CD4-positive, alpha-beta T cell treated with Interleukin-1 beta for 1 hour (primary cell): ENCODE measurements around the gene PPM1M.

Experiments
- DNase-seq, 2 donors: peaks; one replicate each; pipeline ENCODE4 v3.0.0-alpha.2; 2020 to 2022

The PPM1M gene

DNA sequence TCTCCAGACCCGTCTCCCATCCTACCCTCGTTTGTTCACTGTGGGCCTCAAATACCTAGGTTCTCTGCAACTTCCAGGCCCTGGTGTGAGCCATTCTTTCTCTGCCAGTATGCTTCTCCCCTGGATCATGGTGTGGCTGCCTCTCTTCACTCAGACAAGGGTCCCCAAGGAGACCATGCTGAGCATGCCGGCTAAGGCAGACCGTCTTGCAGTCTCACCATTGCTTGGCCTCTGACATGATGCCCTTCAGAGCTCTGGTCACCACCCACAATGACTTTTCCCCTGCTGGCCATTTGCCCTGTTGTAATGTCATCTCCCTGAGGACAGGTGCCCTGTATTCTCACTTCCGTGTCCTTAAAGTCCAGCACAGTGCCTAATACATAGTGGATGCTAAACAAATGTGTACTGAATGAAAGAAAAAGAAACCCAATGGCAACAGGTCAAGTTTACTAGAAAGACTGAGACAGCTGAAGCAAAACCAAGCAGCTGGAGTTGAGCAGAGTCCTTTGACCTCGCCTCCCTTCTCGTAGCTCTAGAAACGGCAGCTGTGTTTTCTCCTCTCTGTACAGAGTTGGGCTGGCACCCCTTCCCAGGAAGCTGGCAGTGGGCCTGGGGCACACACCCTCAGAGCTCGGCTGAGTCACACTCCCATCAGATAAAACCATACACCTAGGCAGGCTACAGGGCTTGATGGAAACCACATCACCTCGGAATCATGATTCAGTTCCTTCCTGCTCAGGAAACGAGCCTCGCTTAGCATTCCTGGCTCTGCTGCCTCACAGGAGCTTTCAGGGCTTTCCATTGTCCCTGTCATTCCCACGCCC lies 28.8 kb upstream of the PPM1M start:
- peak in 1 of 2 donors; percentile 37 for DNase-seq

DNA sequence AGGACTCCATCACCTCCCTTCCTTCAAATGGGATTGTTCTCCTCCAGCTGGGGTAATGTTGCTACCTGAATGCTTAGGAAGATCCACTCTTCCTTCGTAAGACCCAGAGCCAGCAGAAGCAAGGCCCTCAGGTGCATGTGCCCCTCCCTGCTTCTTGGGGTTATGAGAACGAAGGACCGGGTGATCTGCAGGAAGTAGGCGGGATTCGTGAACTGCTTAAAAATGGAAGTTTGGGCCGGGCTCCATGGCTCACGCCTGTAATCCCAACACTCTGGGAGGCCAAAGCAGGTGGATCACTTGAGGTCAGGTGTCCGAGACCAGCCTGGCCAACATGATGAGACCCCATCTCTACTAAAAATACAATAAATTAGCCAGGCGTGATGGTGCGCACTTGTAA lies 28.2 kb upstream of the PPM1M start:
- DNase-seq: no peak

DNA sequence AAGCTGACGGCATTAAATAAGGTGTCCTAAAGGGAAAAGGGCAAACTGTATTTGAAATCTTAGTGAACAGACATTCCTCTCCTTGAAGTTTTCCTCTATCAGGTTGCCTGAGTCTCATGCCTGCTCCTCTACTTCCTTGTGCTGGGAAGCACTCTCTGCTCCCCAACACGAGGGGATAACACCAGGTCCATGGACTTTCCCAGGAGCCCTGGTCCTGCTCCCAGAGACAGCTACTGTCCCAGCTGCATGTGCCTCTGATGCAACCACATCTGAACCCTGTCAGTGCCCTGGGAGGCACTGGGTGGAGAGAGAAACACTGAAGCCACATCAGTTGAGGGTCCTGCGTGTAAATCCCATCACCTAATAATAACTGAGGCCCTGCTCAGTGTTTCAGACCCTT lies 27.5 kb upstream of the PPM1M start:
- DNase-seq: no peak

DNA sequence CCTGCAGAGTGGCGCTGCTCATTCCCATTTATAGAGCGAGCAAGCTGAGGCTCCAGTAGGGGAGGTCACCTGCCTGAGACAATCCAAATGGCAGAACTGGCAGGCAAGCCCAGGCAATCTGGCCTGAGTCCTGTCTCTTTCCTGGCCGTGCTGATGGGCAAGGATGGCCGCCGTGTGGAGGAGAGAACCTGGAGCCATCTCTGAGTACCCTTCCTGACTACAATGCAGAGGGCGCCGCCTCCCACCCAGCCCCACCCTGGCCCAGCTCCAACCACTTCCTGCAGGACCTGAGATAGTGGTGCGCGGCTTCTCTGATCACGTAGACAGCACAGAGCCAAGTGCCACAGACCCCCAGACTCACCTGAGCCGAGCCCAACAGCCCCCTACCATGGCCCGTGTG lies 27.1 kb upstream of the PPM1M start:
- peak in 1 of 2 donors; percentile 33 for DNase-seq

DNA sequence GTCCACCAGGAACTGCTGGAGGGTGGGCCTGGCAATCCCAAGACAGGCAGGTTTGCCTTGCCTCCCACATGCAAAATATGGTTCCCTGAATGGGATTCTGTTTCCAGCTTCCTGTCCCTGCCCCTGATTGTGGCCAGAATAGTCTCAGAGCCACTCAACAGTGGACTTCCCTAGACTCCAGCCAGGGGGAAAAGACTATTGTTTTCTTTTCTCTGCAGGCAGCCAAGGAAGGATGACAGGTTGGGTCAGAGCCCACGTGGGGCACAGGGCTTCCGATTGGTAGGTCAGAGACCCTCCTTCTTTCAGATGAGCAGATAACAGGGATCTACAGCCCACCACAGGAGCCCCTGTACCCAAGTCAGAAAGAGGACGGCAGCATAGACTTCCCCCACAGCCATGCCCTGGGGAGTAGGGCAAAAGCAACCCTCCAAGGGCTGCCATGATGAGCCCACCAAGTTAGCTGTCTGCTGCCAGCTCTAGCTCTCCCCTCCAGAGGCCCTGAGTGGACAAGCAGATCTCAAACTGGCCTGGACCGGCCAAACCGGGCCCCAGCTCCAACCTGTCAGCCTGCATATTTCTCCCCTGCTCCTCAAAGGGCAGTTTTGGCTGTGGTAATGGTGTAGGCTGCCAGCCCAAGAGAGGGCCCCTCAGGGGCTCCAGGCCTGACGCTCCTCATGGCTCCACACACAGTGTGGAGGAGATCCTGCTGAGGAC lies 26.5 kb upstream of the PPM1M start:
- DNase-seq: no peak

DNA sequence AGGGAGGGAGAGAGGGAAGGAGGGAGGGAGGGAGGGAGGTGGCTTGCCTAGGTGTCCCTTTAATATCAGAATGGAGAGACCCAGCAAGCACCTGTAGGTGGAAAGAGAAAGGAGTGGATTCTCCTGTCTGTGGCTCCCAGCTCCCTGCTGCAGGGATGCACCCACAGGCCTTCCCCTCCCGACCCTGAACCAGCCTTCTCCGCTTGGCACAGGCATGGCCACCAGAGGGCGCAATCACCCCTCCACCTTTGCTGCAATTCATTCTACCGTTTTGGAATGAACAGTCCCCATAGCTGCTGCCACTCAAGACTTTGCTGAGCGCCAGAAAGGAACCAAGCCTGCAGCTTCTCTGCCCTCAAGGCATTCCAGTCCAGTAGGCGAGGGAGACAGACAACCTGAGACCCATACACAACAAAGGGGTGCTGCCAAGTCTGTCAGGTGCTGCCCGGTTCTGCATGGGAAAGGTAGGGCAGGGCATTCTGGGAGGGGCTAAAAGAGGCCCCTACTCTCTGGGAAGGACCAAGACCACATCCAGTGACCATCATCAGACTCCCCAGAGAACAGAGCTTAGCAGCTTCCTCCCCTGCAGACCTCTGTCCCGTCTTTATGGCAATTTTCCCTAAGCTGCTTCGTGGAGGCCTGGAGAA lies 25.1 kb upstream of the PPM1M start:
- peak; percentile 81 to 87 for DNase-seq

DNA sequence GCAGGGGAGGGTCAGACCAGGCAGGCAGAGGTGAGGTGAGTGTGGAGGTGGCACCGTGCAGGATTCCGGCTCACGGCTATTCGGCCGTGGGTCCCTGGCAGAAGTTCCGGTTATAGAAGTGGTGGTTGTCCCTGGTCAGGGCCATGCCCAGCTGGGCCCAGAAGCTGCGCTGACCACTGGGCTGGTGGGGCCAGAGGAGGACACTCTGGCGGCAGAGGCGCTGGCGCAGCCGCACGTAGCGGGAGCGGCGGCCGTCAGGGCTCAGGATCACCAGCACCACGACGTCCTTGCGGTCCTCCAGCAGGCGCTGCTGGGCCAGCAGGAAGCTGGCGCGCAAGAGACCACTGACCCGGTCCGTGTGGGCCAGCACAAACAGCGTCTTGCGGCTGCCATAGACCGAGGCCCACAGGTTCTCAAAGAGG lies 24.4 kb upstream of the PPM1M start:
- DNase-seq: no peak

DNA sequence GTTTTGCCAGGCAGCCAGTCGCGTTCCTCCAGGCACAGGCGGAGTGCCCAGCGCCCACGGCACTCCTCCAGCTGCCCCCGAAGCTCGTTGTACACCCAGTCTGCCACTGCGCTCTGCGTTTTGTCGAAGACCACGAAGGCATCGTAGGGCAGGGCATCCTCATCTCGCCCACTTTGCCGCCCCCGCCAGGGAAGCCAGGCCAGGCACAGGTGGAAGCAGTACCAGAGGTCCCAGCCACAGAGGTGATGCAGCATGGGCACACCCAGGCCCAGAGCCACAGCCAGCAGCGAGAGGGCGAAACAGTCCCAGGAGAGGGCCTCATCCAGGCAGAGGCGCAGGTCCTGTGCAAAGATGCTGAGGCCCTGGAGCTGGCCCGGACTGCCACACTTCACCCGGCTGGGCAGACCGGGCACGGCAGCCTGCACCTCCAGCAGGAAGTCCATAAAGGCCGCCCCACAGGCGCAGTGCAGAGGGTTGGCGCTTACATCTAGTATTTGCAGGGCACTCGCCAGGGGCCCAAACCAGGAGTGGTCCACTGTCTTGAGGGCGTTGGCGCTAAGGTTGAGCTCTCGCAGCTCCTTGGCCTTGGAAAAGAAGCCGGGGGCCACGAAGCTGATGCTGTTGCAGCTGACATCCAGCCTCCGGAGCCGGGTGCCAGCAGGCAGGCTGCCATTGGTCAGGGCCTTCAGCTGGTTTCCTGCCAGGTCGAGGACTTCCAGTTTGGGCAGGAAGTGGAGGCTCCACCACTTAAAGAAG lies 23.8 kb upstream of the PPM1M start:
- peak; percentile 46 to 73 for DNase-seq

DNA sequence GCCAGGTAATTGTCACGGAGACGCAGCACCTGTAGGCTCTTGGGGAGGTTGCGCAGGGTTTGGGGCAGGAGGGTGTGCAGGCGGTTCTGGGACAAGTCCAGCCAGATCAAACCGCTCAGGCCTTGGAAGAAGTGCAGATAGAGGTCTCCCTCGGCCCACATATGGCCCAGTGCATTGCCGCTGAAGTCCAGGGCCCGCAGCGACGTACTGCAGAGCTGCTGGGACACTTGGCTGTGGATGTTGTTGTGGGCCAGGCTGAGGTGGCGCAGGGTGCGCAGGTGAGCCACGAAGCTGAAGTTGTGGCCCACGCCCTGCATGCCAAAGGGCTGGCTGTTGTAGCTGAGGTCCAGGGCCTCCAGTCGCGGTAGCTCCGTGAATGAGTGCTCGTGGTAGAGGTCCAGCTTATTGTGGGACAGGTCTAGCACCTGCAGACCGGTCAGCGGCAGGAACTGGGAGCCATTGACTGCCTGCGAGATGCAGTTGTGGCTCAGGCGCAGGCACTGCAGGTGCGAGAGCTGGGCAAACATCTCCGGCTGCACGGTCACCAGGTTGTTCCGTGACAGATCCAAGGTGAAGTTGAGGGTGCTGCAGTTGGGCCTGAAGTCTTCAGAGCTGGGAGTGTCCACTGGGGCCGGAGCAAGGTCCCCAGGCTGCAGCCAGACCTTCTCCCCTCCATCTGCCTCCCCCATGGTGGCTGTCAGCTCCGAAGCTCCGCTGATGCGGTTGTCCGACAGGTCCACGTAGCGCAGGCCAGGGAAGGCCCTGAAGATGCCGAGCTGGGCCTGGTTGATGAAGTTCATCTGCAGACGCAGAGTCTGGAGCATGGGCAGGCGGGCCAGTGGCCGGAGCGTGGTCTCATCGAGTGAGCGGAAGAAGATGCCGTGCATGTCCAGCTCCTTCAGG lies 23.0 kb upstream of the PPM1M start:
- no peak for DNase-seq

DNA sequence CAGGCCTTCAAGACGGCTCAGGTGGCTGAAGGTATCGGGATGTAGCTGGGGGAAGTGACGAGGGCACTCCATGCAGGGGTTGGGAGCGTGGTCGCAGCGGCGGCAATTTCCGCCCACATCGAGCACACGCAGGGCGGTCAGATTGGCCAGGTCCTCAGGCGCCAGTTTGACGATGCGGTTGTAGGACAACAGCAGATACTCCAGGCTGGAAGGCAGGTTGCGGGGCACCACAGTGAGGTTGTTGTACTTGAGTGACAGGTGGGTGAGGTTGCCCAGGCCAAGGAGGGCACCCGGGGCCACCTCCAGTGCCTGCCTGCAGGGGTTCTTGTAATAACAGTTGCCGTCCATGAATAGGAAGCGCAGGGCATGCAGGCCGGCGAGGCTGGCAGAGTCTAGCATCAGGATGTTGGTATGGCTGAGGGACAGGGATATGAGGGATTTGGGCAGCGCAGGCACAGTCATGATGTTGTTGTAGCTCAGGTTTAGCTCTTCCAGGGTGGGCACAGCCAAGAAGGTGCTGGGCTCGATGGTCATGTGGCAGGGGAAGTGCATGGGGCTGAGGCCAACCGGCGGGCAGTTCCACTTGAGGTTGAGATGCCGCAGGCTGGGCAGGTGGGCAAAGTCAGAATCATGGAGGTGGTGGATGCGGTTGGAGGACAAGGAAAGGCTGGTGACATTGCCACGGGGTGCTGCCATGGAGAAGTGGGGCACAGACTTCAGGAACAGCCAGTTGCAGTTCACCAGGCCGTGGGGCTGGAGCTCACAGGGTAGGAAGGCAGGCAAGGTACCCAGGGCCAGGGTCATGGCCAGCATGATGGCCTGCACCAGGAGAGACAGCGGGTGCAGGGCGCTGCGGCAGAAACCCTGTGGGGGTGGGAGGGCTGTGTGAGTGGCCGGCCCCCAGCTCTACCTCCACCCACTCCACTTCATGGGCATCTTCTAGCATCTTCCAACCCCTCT lies 21.8 kb upstream of the PPM1M start:
- no peak for DNase-seq

DNA sequence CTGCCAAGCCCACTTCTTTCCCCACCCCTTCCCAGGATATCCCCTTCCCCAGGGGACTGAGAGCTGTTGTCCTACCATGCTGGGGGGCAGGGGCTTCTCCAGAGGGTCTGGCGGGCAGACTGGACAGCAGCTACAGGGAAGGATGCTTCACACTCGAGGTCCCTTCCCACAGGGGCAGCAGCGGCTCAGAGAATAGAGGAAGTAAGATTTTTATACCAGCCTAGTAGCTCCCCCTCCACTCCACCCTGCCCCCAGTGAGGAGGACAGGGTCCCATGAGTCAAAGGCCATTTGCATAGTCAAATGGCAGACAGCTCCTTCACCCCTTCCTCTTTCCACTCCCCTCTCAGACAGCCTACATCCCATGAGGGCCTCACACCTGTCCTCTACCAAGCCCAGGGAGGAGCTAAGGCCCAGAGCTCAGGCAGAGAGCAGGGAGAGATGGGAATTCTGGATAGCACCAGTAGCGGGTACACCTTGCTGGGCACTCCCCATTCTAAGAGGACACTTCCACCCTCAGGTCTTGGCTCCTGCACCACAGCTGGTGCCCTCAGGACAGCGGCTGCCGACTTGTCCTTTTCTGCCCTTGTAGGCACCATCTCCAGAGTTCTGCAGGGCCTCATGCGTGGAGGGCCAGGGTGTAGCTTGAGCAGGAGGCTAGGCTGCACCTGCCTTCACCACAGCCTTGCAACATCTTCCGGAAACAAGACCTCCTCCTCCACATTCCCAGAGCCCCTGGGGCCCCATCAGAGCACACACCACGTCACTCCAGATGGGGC lies 19.9 kb upstream of the PPM1M start, which contains the start of gene TLR9:
TSS of gene TLR9 (minus strand) at position 194 of the 777 bp plus-strand sequence. CDS start at position 78, 116 bp downstream.
- DNase-seq: peak in 1 of 2 donors; percentile 78

DNA sequence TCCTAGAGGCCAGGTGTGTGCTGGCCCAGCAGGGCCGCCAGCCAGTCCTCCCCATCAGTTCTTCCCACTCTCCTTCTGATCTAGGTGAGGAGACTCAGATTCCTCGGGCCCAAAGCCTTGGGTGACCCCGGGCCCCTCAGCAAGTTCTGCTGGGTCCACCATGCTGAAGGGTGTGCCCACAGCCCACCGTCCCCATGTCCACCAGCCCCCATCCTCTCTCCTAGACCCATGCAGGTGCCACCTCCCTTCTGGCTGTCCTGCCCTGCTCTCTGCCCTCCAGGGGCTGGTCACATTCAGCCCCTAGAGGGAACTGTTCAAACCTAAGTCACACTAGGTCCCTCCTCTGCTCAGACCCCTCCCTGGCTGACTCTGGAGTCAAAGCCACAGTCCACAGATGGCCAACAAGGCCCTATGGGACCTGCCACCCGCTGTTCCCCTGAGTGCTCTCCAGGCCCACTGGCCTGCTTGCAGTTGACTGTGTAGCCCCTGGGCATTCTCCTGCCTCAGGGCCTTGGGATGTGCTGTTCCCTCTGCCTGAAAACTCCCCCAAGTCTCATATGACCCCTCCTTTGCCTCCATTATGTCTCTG lies 19.2 kb upstream of the PPM1M start:
- DNase-seq: no peak

DNA sequence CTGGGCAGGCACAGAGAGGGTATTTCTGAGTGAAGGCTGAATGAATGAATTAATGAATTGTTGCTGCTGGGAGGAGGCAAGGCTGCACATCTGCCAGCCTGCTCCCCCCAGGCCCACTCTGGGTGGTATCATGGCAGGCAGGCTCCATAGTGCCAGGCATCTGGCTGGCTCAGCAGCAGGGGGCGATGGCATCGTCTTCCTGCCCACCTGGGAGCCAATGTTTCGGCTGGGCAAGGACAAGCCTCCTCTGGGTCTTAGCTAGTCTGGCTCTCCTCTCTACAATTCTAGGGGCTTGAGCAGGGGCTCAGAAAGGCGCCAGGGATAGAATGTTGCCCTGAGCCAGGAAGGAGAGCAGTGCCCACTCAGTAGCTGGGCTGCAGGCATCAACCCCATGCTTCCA lies 18.4 kb upstream of the PPM1M start:
- no peak for DNase-seq

DNA sequence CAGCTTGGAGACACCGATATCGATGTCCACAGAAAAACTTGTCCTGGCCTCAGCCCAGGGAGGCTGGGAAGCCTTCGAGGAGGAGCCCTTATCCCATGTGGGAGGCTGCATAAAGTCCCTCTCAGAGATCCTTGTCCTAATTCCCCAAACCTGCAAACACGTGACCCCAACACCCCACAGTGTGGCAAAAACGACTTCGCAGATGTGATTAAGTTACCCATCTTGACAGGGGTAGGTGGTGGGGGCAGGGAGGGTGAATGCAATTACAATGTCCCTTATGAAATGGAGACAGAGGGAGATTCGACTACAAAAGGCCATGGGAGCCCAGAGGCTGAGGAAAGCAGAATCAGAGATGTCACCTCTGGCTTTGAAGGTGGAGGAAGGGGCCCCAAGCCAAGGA lies 17.8 kb upstream of the PPM1M start:
- no peak for DNase-seq

DNA sequence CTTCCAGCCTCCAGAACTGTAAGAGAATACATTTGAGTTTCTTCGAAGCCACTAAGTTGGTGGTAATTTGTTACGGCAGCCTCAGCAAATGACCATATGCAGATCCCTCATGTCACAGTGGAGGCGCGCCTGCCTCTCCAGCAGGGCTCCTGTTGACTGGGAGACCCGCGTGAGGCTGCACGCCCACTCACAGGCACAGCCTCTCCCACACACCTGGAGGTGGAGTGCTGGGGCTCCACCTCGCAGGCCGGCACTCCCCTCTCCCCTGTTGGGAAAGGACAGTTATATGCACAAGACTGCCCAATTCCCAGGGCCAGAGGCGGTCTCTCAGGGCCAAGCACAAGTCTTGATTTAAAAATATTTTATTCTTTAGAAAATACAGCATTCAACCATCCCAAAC lies 17.3 kb upstream of the PPM1M start:
- no peak for DNase-seq

DNA sequence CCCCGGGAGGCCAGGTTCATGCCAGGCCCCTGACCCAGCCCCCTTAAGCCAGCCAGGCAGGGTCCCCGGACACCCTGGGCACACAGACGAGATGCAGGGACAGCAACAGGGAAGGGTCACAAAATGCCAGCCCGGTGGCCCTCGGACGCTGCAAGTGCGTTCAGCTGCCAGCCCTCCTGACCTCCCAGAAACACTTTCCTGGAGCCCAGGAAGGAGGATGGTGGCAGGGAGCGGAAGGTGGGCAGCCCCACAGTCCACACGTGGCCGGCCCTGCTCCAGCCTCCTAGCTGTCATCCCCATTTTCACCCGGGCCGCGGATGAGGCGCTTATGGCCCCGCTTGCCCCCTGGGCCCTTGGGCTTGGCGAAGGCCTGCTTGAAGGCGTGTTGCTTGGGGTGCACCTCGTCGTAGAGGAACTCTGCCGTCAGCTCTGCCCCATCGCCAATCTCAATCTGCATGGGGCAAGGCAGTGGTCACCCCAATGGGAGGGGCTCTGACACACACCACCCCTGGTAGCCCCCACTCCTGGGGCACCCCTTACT lies 16.7 kb upstream of the PPM1M start:
- no peak for DNase-seq

DNA sequence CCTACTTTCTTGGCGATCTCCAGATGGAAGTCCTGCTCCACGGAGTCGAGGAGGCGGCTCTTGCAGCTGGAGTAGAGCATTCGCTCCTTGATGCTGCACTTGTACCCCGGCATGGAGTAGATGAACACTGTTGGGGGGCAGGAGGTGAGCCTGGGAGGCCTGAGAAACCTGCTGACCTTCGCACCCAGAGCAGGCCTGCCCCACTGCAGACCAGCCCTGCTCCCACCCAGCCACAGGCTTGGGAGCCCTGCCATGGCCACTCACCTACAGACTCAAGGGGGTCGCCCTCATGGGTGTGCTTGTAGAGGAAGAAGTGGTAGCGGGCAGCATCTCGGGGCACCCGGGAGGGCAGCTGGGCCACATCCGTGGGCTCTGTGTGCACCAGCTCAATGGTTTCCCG lies 15.9 kb upstream of the PPM1M start:
- no peak for DNase-seq

DNA sequence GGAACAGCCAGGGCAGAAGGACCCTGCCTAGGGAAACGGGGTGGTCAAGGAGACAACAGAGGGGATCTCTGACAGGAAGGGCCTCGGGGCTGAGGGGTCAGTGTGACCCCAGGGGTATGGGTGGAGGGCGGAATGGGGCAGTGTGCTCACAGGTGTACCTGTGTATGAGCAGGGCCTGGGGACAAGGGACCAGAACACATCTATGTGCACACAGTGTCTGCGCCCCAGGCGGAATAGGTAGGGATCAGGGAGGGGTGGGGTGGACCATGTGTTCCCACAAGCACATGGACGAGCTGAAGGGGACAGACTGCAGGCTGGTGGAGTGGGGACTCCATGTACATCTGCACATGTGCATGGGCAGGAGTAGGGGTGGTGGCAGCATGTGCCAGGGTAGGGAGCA lies 15.1 kb upstream of the PPM1M start:
- no peak for DNase-seq

DNA sequence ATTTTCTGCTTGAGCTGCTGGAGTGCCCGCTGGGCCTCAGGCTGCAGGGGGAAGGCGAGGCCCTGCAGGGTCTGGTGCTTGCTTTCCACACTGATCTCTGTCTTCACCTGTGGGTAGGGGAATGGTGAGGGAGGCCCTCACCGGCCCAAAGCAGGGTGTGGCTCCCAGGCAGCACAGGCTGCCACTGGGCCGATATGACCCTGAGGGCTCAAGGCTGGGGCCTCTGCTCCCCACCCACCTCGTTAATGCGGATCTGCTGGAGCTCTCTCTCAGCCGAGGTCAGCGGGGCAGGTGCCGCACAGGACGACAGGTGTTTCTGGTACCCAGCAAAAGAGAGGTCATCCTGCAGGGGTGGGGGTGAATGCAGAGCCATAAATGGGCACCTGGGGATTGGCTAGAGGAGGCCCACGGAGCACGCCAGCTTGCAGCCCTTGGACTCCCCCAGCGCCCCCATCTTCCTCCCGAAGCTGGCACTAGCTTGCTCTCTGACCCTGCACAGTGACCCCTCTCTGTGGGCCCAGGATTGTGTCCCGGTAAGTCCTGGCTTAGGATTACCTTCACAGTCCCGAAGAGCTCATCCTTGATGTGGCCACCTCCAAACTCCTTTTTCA lies 14.6 kb upstream of the PPM1M start:
- no peak for DNase-seq
